HEK293T (cell line): ENCODE measurements around the gene RAD18.

Source experiments
- CTCF ChIA-PET: fragments of 350-600 bp; formaldehyde crosslinking; extraction: SDS; loops from one replicate; lab custom pipeline; 2021; ENCODE audit warnings: antibody characterized with exemption, inconsistent platforms; lab: Yijun Ruan, JAX
- POLR2A ChIA-PET: fragments of 350-600 bp; formaldehyde crosslinking; extraction: SDS; loops from one replicate; lab custom pipeline; 2020; ENCODE audit warnings: antibody characterized with exemption, inconsistent platforms; lab: Yijun Ruan, JAX
- DNase-seq: peaks from one replicate; pipeline ENCODE4 v3.0.0; 2012; ENCODE audit warnings: mixed read lengths; ENCODE audit errors: extremely low spot score
- ARNT ChIP-seq: fragments of 450-650 bp; IDR thresholded peaks from 2 replicates; pipeline ENCODE4 v1.6.1; 2017; ENCODE audit warnings: mild to moderate bottlenecking
- BHLHE40 ChIP-seq: fragments of 450-650 bp; IDR thresholded peaks from 2 replicates; pipeline ENCODE4 v1.6.1; 2016; ENCODE audit warnings: mild to moderate bottlenecking, moderate library complexity, borderline replicate concordance
- CTBP1 ChIP-seq: fragments of 450-650 bp; IDR thresholded peaks from 2 replicates; pipeline ENCODE4 v1.6.1; 2016; ENCODE audit warnings: borderline replicate concordance
- ELF4 ChIP-seq: fragments of 450-650 bp; IDR thresholded peaks from 2 replicates; pipeline ENCODE4 v1.6.1; 2017; ENCODE audit warnings: antibody characterized with exemption
- FOXA1 ChIP-seq: fragments of 450-650 bp; IDR thresholded peaks from 2 replicates; pipeline ENCODE4 v1.6.1; 2016; ENCODE audit warnings: mild to moderate bottlenecking
- FOXK2 ChIP-seq: fragments of 450-650 bp; IDR thresholded peaks from 2 replicates; pipeline ENCODE4 v1.6.1; 2016; ENCODE audit warnings: mild to moderate bottlenecking
- FOXM1 ChIP-seq: fragments of 450-650 bp; IDR thresholded peaks from 2 replicates; pipeline ENCODE4 v1.6.1; 2017; ENCODE audit warnings: mild to moderate bottlenecking, borderline replicate concordance
- HDGF ChIP-seq: fragments of 450-650 bp; IDR thresholded peaks from 2 replicates; pipeline ENCODE4 v1.6.1; 2017; ENCODE audit warnings: antibody characterized with exemption, borderline replicate concordance
- L3MBTL2 ChIP-seq: fragments of 450-650 bp; conservative IDR thresholded peaks from 2 replicates; pipeline ENCODE4 v1.6.1; 2016; ENCODE audit warnings: mild to moderate bottlenecking
- LEF1 ChIP-seq: fragments of 450-650 bp; IDR thresholded peaks from 2 replicates; pipeline ENCODE4 v1.6.1; 2017; ENCODE audit warnings: mild to moderate bottlenecking, borderline replicate concordance
- NFRKB ChIP-seq: fragments of 450-650 bp; IDR thresholded peaks from 2 replicates; pipeline ENCODE4 v1.6.1; 2016; ENCODE audit warnings: mild to moderate bottlenecking, moderate library complexity
- PKNOX1 ChIP-seq: fragments of 450-650 bp; IDR thresholded peaks from 2 replicates; pipeline ENCODE4 v1.6.1; 2016
- SP1 ChIP-seq: fragments of 450-650 bp; IDR thresholded peaks from 2 replicates; pipeline ENCODE4 v1.6.1; 2017
- SUZ12 ChIP-seq: fragments of 450-650 bp; IDR thresholded peaks from 2 replicates; pipeline ENCODE4 v1.6.1; 2016; ENCODE audit warnings: mild to moderate bottlenecking
- TARDBP ChIP-seq: fragments of 450-650 bp; IDR thresholded peaks from 2 replicates; pipeline ENCODE4 v1.6.1; 2016
- ZNF384 ChIP-seq: fragments of 450-650 bp; IDR thresholded peaks from 2 replicates; pipeline ENCODE4 v1.6.1; 2016

RAD18 gene

GRCh38 chr3:8972639-8973038 lies 9.4 kb upstream of the RAD18 start:
- POLR2A ChIA-PET: no interaction called here
- TF ChIP-seq LEF1 (no peak), PKNOX1 (no peak)
- CTCF ChIA-PET: interaction anchor here (0.6 to 4.0 kb wide), 3 partner anchors 66 to 331 kb away, joined by 3 to 22 read pairs (median 3); no protein-coding TSS in a partner anchor
- peak; percentile 15 for DNase-seq

DNA sequence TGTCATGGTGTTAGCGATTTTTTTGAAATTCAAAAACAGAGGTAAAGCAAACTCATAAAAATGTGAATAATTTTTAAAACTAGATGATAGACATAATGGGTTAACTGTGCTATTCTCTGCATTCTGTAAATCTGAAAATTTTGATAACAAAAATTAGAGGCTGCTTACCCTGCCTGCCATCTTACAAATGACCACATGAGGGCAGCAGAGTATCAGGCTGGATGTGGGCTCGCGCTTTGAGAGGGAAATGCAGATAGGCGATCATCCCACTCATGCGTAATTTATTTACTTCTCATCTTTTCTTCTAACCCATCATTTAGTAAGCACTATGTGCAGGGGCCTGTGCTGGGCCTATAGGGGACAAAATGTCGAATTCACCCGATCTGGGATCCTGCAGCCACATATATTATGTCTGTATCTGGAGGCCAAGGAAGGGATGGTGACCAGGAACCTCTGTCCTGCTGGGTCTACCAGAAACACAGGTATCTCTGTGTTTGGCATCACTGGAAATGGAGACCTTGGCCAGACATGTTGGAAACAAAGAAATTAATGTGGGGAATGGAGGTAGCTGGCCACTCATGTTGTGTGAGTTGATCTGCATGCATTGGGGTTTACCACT lies 7.8 kb upstream of the RAD18 start:
- DNase-seq: peak; percentile 56
- CTCF ChIA-PET: interaction anchor here (0.6 to 4.0 kb wide), 4 partner anchors 52 to 332 kb away, joined by 3 to 22 read pairs (median 10); no protein-coding TSS in a partner anchor
- no peak for TF ChIP-seq ARNT
- TF ChIP-seq PKNOX1: no peak
- TF ChIP-seq ZNF384: no peak
- POLR2A ChIA-PET: no interaction called here

GRCh38 chr3:8969241-8969640 lies 6.0 kb upstream of the RAD18 start:
- no peak for DNase-seq
- POLR2A ChIA-PET: no interaction called here
- CTCF ChIA-PET: interaction anchor here (0.7 to 2.4 kb wide), 2 partner anchors 334 to 538 kb away, joined by 3 to 12 read pairs; no protein-coding TSS in a partner anchor
- TF ChIP-seq ZNF384 (no peak), ARNT (no peak), FOXM1 (no peak), L3MBTL2 (no peak), FOXK2 (no peak), TARDBP (no peak), SUZ12 (no peak), SP1 (no peak), NFRKB (no peak)

GRCh38 chr3:8968375-8968882 lies 5.2 kb upstream of the RAD18 start:
- CTCF ChIA-PET: interaction anchor here (2.4 kb wide), 1 partner anchor 335 kb away, joined by 12 read pairs; no protein-coding TSS in a partner anchor
- POLR2A ChIA-PET: no interaction called here
- DNase-seq: no peak
- TF ChIP-seq ARNT (no peak), SUZ12 (no peak), HDGF (no peak), TARDBP (no peak), BHLHE40 (no peak), NFRKB (no peak), L3MBTL2 (no peak), ZNF384 (no peak), FOXM1 (no peak), LEF1 (no peak), SP1 (no peak), FOXK2 (no peak), FOXA1 (no peak), ELF4 (no peak), CTBP1 (no peak), PKNOX1 (no peak)

DNA sequence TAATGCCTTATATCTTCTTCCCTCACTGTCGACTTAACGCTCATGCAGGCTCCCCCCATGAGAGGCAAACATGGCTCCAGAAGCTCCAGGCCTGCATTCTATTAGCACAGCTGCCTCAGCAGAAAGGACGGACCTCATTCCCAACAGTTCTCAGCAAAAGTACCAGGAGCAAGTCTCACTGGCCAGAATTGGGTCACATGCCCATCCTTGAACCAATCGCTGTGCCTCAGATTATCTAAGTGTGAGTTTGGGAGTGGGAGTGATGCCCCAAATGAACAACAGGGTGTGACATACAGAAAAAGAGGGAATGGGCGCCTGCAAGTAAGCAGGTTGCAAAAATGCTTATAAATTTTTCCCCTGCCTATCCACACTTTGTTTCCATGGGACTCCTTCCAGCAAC lies 4.3 kb upstream of the RAD18 start:
- TF ChIP-seq ARNT (no peak), SP1 (no peak), ZNF384 (no peak), FOXA1 (no peak), FOXK2 (no peak), BHLHE40 (no peak)
- CTCF ChIA-PET: no interaction called here
- no peak for DNase-seq
- POLR2A ChIA-PET: no interaction called here

DNA sequence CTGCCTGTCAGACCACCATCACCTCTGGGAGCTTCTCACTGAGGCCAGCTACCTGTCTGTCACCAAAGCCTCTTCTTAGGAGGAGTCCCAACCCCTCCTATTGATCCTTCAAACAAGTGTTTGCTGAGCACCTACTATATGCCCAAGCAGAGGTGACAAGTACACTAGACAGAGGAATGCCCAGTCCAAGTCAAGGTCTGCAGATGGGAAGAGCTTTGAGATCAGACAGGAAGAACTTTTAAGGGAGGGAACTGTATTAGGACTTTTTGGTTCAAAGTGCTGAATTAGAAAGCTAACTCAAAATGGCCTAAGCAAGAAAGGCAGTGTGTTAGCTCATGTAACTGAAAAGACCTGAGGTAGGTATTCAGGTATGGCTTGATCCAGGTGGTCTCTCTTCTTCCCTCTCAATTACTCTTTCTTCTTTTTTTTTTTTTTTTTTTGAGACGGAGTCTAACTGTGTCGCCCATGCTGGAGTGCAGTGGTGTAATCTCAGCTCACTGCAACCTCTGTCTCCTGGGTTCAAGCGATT lies 3.6 kb upstream of the RAD18 start:
- CTCF ChIA-PET: no interaction called here
- no peak for TF ChIP-seq LEF1
- DNase-seq: no peak

DNA sequence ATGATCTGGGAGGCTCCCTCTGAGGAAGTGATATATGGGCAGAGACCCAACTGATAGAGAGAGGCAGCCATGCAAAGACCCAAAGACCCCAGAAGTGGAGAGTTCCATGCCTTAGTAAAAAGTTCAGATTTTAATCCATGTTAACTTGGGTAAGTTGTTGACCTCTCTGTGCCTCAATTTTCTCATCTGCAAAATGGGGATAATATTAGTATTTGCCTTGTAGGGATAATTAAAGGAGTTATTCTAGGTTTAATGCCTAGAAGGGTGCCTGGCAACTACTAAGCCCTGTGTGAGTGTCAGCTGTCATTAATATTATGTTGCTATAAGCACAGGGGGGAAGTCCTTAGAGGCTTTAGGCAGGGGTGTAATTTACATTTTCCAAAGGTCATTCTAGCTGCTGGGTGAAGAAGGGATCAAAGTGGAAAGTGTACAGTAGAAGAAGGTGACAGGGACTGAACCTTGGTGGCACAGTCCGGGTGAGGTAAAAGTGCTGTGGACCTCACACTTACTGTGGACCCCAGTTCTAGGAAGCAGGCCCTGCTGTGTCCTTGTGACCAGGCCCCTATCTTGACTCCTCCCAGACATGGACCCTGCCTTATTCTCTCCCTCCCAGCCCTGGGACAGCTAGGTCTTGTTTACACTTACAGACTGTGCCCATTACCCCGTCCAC lies 3.0 kb upstream of the RAD18 start:
- DNase-seq: no peak
- no peak for TF ChIP-seq BHLHE40
- CTCF ChIA-PET: interaction anchor here (1.0 kb wide), 1 partner anchor 336 kb away, joined by 3 read pairs; no protein-coding TSS in a partner anchor
- POLR2A ChIA-PET: no interaction called here

More for the DNA sequence above, 3.6 kb upstream of the RAD18 start:
- POLR2A ChIA-PET: no interaction called here
